GM18502 (cell line): ENCODE data around the gene UBL5.

ENCODE experiments used
- ATAC-seq: cut with Tn5 transposase; IDR thresholded peaks from one replicate; pipeline ENCODE4 v1.9.1; 2021; ENCODE audit warnings: mild to moderate bottlenecking; ENCODE audit not compliant: unreplicated experiment, poor library complexity

UBL5 gene

GRCh38 chr19:9877780-9878510 lies 50.2 kb downstream of the UBL5 start:
- no peak for ATAC-seq

- no peak for ATAC-seq
Measured at GRCh38 chr19:9878511-9879196, 50.9 kb downstream of the UBL5 start.
